ENCODE results near the gene CHD3.

DNA sequence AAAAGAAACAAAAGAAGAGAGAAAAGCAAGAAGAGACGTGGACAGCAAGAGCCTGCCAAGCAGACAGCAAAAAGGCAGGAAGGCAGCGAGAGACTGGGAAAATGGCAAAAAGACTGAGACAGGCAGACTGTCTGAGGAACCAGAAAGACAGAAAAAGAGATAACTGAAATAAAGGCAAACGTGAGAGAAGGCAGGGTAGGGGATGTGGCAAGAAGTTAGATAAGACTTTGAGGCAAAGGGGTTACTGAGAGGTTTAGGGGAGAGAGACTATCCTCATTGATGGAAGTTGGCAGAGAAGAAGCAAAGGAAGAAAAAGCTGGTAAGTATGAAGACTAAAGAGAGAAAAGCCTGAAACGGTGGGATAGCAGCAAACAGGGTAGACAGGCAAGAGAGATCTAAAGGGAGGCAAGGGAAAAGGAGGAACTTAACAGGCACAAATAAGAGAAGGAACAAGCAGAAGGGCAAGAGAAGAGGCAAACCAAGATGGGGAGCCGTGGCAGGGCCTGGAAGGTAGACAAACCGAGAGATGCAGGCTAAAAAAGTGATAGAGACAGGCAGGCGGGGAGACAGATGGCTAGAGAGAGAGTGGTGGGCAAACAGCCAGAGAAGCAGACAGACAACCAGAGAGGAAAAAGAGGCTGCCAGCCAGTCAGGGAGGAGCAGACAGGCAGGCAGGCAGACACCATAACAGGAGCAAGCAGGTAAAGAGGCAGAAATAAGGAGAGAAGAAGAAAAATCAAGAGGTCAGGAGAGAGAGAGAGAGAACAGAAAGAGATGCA, 7.1 kb upstream of the CHD3 start:
- no peak for TF ChIP-seq POLR2AphosphoS5 (IDR thresholded peaks at IDR 0.05; ENCODE audit: low read depth, low read length)
- TF ChIP-seq POLR2A (IDR thresholded peaks at IDR 0.05; ENCODE audit: low read depth, low read length) = no peak

Measured in GM12892 (cell line).